Activated T-cell treated with anti-CD3 and anti-CD28 coated beads, Interleukin-2, amount 50 U/mL, for 72 hours (primary cell): ENCODE measurements around the gene MPG. TPM values are rescaled to one million over a fixed set of nuclear protein-coding genes. Genes with fewer than 3 reads are reported as not detected.
A peak's percentile ranks its signal among the peaks of the same experiment; 100 is the strongest.
"Not testable (repeated sequence)": the region's sequence is repeated elsewhere in the genome, so short reads cannot be mapped to it uniquely, and the experiment has no call there.

Experiments
- ATAC-seq, 2 donors: fragments of 150-1000 bp; cut with Tn5 transposase; replicated peaks in 1 of 2; 2 replicates each; pipeline ENCODE4 v1.10.0; 2021; ENCODE audit warnings: moderate library complexity in 2 of 2, mild to moderate bottlenecking in 1 of 2
- DNase-seq, 2 donors: peaks; one replicate each; pipeline ENCODE4 v3.0.0; 2021 to 2022; ENCODE audit warnings: mixed read lengths in 1 of 2
- H3K27ac Mint-ChIP-seq: one replicate; pipeline ENCODE4 v1.8.0; 2022; ENCODE audit warnings: mild to moderate bottlenecking, moderate library complexity, mixed read lengths
- H3K27me3 Mint-ChIP-seq: one replicate; pipeline ENCODE4 v1.8.0; 2022; ENCODE audit warnings: low read depth, mixed read lengths
- H3K36me3 Mint-ChIP-seq, 2 donors: one replicate each; pipeline ENCODE4 v1.8.0; 2022; ENCODE audit warnings: mixed read lengths in 2 of 2, mild to moderate bottlenecking in 1 of 2; ENCODE audit not compliant: insufficient read depth in 2 of 2
- H3K4me1 Mint-ChIP-seq: one replicate; pipeline ENCODE4 v1.8.0; 2022; ENCODE audit warnings: low read depth, mixed read lengths
- H3K4me3 Mint-ChIP-seq, 2 donors: one replicate each; pipeline ENCODE4 v1.8.0; 2022; ENCODE audit warnings: mild to moderate bottlenecking in 2 of 2, mixed read lengths in 2 of 2, moderate library complexity in 2 of 2
- H3K9me3 Mint-ChIP-seq, 2 donors: one replicate each; pipeline ENCODE4 v1.8.0; 2022; ENCODE audit warnings: mixed read lengths in 2 of 2
- total RNA-seq, 2 donors: library from RNA; stranded (reverse); gene quantifications; one replicate each; pipeline ENCODE4 v1.2.3, GENCODE V29; 2022

MPG gene
- total RNA-seq = 10 to 100 TPM; 49.6 to 50.5 TPM

DNA sequence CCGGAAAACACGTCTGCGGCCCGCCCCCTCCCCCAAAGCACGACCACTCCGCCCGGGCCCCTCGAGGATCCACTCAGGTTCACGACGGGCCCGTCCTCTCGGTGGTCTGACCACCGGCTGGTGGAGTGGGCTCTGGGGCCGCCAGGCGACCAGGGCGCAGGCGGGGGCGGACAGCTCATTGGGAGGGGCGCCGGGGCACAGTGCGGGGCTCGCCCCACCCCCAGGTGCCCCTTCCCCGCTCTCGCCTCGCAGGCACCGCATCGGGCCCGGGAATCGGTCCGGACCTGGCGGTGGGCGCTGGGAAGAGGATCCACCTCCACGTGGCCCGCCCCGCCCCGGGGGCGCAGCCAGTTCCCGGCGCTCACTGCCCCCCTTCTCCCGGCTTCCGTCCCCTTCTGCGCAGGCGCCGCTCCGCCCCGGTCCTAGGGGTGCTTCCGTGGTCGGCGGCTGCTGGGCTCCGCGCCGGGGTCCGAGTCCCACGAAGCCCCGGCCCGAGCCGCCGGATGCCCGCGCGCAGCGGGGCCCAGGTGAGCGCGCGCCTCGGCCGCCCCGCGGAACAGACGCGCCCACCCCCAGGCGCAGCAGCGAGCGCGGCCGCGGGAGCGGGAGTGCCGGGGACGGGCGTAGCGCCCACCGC, at the start of gene MPG:
Gene MPG, plus strand, starts transcription at position 419 of the 637 bp plus-strand sequence. Its CDS starts 85 bp downstream, at position 504.
- DNase-seq = peak; percentile 87 to 90
- Mint-ChIP-seq H3K27ac (peak within 1 kb of the TSS; percentile 85), H3K27me3 (peaks cover 22% of the 10 kb centered on the region), H3K36me3 (peaks cover 1 to 4% of the 10 kb centered on the region in 2 donors), H3K9me3 (no peaks in the 10 kb centered on the region), H3K4me1 (peaks cover 37% of the 10 kb centered on the region), H3K4me3 (peak within 1 kb of the TSS; percentile 92 to 95)
- ATAC-seq = peak; percentile 80 to 82

DNA sequence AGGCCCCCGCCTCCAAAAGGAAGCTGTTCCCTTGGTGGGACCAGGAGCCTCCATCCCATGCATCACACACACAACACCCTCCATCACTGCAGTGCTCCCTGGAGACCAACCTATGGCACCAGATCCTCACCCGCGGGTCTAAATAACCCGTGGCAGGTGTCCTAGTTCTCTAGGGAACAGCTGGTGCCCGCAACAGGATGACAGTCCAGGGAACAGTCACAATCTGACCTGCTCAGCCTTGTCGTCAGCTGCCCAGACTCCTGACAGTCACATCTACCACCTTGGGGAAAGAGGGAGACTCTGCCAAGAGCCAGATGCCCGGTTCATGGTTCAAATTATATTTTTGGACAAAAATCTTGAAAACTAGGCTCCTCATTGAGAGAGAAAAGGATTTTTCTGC, 47.4 kb upstream of the MPG start:
- H3K4me3 Mint-ChIP-seq, DNase-seq: not testable (repeated sequence)

GRCh38 chr16:33154-33876, 44.7 kb upstream of the MPG start:
- H3K27me3 Mint-ChIP-seq, H3K36me3 Mint-ChIP-seq, H3K4me3 Mint-ChIP-seq, H3K27ac Mint-ChIP-seq, ATAC-seq, H3K9me3 Mint-ChIP-seq, DNase-seq, H3K4me1 Mint-ChIP-seq: not testable (repeated sequence)

More for the DNA sequence above, 47.4 kb upstream of the MPG start:
- H3K4me1 Mint-ChIP-seq, H3K9me3 Mint-ChIP-seq, ATAC-seq, H3K27me3 Mint-ChIP-seq, H3K36me3 Mint-ChIP-seq, H3K27ac Mint-ChIP-seq: not testable (repeated sequence)

DNA sequence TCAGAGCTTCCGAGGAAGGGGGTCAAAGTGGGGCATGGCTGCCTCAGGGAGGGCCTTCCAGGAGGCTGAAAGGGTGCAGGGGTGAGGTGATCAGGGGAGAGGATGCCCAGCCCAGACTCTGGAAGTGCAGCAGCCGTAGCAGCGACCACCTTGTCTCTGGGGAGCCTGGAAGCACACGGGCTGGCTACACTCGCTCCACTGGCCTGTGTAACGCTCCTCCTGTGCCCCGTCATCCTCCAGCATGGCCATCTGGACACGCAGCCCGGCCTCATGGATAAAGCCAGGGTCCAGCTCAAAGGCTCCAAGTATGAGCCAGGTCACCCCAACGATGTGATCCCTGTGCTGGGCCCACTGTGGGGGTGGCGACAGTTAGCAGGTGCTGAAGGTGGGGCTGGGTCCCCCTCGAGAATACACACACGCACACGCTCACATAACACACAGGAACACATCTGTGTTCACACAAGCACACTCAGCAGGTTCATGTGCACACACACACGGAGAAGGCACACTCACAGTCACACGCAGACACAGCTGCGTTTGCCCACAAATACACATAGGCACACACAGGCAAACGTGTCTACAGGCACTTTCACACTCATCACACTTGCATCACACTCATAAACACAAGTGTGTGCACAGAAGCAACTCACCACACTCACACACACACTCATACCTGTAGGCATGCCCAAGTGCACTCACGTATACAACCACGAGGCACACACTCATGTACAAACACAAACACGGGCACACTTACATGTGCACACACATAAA, 44.0 kb upstream of the MPG start:
- Mint-ChIP-seq H3K27me3 (no peaks in the 10 kb centered on the region), H3K9me3 (no peaks in the 10 kb centered on the region), H3K36me3 (no peaks in the 10 kb centered on the region), H3K4me1 (peaks cover 6% of the 10 kb centered on the region), H3K4me3 (no peak overlapping the region), H3K27ac (no peak overlapping the region)
- DNase-seq (no peak), ATAC-seq (no peak)

GRCh38 chr16:34648-34987, 43.4 kb upstream of the MPG start:
- Mint-ChIP-seq H3K9me3 (no peaks in the 10 kb centered on the region), H3K4me3 (no peak overlapping the region), H3K27me3 (no peaks in the 10 kb centered on the region), H3K4me1 (peaks cover 11% of the 10 kb centered on the region), H3K27ac (no peak overlapping the region), H3K36me3 (no peaks in the 10 kb centered on the region)
- DNase-seq (no peak), ATAC-seq (no peak)

GRCh38 chr16:35011-35677, 42.9 kb upstream of the MPG start:
- no peaks in the 10 kb centered on the region for H3K9me3 Mint-ChIP-seq
- no peaks in the 10 kb centered on the region for H3K36me3 Mint-ChIP-seq
- no peak for ATAC-seq
- H3K4me1 Mint-ChIP-seq = peaks cover 16% of the 10 kb centered on the region
- H3K27ac Mint-ChIP-seq = no peak overlapping the region
- no peaks in the 10 kb centered on the region for H3K27me3 Mint-ChIP-seq
- H3K4me3 Mint-ChIP-seq = no peak overlapping the region
- no peak for DNase-seq

GRCh38 chr16:35678-36305, 42.2 kb upstream of the MPG start:
- Mint-ChIP-seq H3K9me3 (no peaks in the 10 kb centered on the region), H3K27ac (no peak overlapping the region), H3K27me3 (no peaks in the 10 kb centered on the region), H3K36me3 (no peaks in the 10 kb centered on the region), H3K4me3 (no peak overlapping the region), H3K4me1 (peaks cover 16% of the 10 kb centered on the region)
- DNase-seq (no peak), ATAC-seq (no peak)

GRCh38 chr16:36336-36984, 41.6 kb upstream of the MPG start:
- no peaks in the 10 kb centered on the region for H3K27me3 Mint-ChIP-seq
- no peaks in the 10 kb centered on the region for H3K36me3 Mint-ChIP-seq
- peaks cover 16% of the 10 kb centered on the region for H3K4me1 Mint-ChIP-seq
- no peak overlapping the region for H3K4me3 Mint-ChIP-seq
- ATAC-seq = no peak
- no peak overlapping the region for H3K27ac Mint-ChIP-seq
- H3K9me3 Mint-ChIP-seq = no peaks in the 10 kb centered on the region
- DNase-seq = no peak

DNA sequence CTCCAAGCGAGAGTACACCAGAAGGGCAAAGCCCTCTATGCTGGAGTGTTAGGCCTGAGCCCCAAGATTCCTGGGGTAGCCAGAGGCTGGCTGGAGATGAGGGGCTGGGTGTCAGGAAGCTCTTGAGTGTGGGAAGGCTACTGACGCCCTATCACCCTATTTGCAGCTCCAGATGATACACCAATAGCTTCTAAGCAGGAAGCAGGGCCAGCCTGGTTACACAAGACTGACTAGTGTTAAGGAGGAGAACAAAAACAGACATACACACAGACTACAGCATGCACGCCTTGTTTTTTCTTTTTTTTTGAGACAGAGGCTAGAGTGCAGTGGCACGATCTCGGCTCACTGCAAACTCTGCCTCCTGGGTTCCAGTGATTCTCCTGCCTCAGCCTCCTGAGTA, 40.5 kb upstream of the MPG start:
- no peak overlapping the region for H3K4me3 Mint-ChIP-seq
- no peaks in the 10 kb centered on the region for H3K27me3 Mint-ChIP-seq
- peaks cover 3 to 5% of the 10 kb centered on the region in 2 donors for H3K36me3 Mint-ChIP-seq
- peaks cover 25% of the 10 kb centered on the region for H3K4me1 Mint-ChIP-seq
- no peaks in the 10 kb centered on the region for H3K9me3 Mint-ChIP-seq
- ATAC-seq (no peak), DNase-seq (no peak)
- no peak overlapping the region for H3K27ac Mint-ChIP-seq

GRCh38 chr16:38206-38605, 39.8 kb upstream of the MPG start:
- not testable (repeated sequence) for H3K27me3 Mint-ChIP-seq, H3K9me3 Mint-ChIP-seq, DNase-seq, ATAC-seq, H3K27ac Mint-ChIP-seq, H3K4me3 Mint-ChIP-seq
- Mint-ChIP-seq H3K4me1 (peaks cover 28% of the 10 kb centered on the region), H3K36me3 (peaks cover 3 to 12% of the 10 kb centered on the region in 2 donors)

- Mint-ChIP-seq H3K9me3 (no peaks in the 10 kb centered on the region), H3K27ac (peak overlapping the region; percentile 24), H3K4me1 (peaks cover 28% of the 10 kb centered on the region), H3K27me3 (no peaks in the 10 kb centered on the region), H3K36me3 (peaks cover 3 to 21% of the 10 kb centered on the region in 2 donors), H3K4me3 (no peak overlapping the region)
- DNase-seq (peak; percentile 43 to 60), ATAC-seq (peak; percentile 87 to 95)
These were observed 38.8 kb upstream of the MPG start for GRCh38 chr16:38941-39892.
